ENCODE results near the gene ATP1A4.

DNA sequence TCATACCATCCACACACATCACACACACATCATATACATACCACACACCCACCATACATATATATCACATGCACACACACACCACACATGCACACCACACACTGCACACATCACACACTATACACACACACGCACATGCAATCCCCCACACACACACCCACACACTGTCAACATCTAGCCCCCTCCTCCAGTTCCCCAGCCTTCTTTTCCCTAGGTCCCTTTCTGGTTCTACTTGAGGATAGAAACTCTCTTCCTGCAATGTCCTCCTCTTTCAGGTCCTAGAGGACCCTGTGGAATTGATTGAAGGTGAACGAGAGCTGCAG, 43.3 kb downstream of the ATP1A4 start:
- no peak for TF ChIP-seq RBFOX2 (IDR thresholded peaks at IDR 0.05; ENCODE audit: low read depth, low read length)
- TF ChIP-seq ZNF23 (CRISPR knock-in tag; IDR thresholded peaks at IDR 0.05) = no peak
- TF ChIP-seq SMAD4 (CRISPR knock-in tag; conservative IDR thresholded peaks at IDR 0.05) = no peak
- TF ChIP-seq, protein P1, sequence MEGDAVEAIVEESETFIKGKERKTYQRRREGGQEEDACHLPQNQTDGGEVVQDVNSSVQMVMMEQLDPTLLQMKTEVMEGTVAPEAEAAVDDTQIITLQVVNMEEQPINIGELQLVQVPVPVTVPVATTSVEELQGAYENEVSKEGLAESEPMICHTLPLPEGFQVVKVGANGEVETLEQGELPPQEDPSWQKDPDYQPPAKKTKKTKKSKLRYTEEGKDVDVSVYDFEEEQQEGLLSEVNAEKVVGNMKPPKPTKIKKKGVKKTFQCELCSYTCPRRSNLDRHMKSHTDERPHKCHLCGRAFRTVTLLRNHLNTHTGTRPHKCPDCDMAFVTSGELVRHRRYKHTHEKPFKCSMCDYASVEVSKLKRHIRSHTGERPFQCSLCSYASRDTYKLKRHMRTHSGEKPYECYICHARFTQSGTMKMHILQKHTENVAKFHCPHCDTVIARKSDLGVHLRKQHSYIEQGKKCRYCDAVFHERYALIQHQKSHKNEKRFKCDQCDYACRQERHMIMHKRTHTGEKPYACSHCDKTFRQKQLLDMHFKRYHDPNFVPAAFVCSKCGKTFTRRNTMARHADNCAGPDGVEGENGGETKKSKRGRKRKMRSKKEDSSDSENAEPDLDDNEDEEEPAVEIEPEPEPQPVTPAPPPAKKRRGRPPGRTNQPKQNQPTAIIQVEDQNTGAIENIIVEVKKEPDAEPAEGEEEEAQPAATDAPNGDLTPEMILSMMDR (IDR thresholded peaks at IDR 0.05 in 2 of 3, conservative IDR thresholded peaks at IDR 0.05 in 1 of 3; ENCODE audit: insufficient read depth in 2 of 3, low read depth in 1 of 3, low read length in 3 of 3) = no peak
- no peak for TF ChIP-seq POLR2AphosphoS2 (IDR thresholded peaks at IDR 0.05; ENCODE audit: low read length)
- no peak for TF ChIP-seq ZNF408 (CRISPR knock-in tag; IDR thresholded peaks at IDR 0.05; ENCODE audit: low read depth)
- TF ChIP-seq HMG20B (CRISPR knock-in tag; IDR thresholded peaks at IDR 0.05) = no peak
- no peak for TF ChIP-seq POLR2AphosphoS5 (IDR thresholded peaks at IDR 0.05; ENCODE audit: control insufficient read depth, insufficient read depth, low read depth, low read length)
- TF ChIP-seq CREB1 (IDR thresholded peaks at IDR 0.05) = no peak
- no peak for TF ChIP-seq CREB1 (CRISPR knock-in tag; IDR thresholded peaks at IDR 0.05)
- TF ChIP-seq, protein P2, sequence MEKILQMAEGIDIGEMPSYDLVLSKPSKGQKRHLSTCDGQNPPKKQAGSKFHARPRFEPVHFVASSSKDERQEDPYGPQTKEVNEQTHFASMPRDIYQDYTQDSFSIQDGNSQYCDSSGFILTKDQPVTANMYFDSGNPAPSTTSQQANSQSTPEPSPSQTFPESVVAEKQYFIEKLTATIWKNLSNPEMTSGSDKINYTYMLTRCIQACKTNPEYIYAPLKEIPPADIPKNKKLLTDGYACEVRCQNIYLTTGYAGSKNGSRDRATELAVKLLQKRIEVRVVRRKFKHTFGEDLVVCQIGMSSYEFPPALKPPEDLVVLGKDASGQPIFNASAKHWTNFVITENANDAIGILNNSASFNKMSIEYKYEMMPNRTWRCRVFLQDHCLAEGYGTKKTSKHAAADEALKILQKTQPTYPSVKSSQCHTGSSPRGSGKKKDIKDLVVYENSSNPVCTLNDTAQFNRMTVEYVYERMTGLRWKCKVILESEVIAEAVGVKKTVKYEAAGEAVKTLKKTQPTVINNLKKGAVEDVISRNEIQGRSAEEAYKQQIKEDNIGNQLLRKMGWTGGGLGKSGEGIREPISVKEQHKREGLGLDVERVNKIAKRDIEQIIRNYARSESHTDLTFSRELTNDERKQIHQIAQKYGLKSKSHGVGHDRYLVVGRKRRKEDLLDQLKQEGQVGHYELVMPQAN (IDR thresholded peaks at IDR 0.05; ENCODE audit: borderline replicate concordance) = no peak

Measured in K562 (cell line).